ENCODE measurements around the gene ASB8. TPM values are rescaled to one million over a fixed set of nuclear protein-coding genes. Genes with fewer than 3 reads are reported as not detected.

ASB8 gene
- total RNA-seq, 3 donors from 2014 or later = 41.1 to 46.6 (median 41.3) TPM

- peaks cover 16% of the 10 kb centered on the region for H3K4me1 ChIP-seq (ENCODE audit: low read depth)
- intact Hi-C loops (cut with DNase I, micrococcal nuclease) = no loop called here
- no peaks in the 10 kb centered on the region for H3K36me3 ChIP-seq (ENCODE audit: low read depth)
- DNase-seq (no peak), ATAC-seq (no peak)
- H3K4me3 ChIP-seq = no peak overlapping the region
- no peak for TF ChIP-seq CTCF (IDR thresholded peaks at IDR 0.05)
- H3K9me3 ChIP-seq = no peaks in the 10 kb centered on the region
Measured at GRCh38 chr12:48123169-48123568, 34.1 kb downstream of the ASB8 start.

- DNase-seq (peak in 1 of 3 donors; percentile 47), ATAC-seq (peak; percentile 47)
- no peaks in the 10 kb centered on the region for H3K9me3 ChIP-seq
Measured at GRCh38 chr12:48122065-48122834, 35.1 kb downstream of the ASB8 start.

GRCh38 chr12:48121522-48121921 lies 35.8 kb downstream of the ASB8 start:
- Histone ChIP-seq H3K36me3 (ENCODE audit: low read depth) (no peaks in the 10 kb centered on the region), H3K4me1 (ENCODE audit: low read depth) (peaks cover 16% of the 10 kb centered on the region), H3K9me3 (no peaks in the 10 kb centered on the region), H3K4me3 (no peak overlapping the region)
- no peak for TF ChIP-seq CTCF (IDR thresholded peaks at IDR 0.05)
- DNase-seq = no peak
- no peak for ATAC-seq
- intact Hi-C loops (cut with DNase I, micrococcal nuclease) = no loop called here

More at GRCh38 chr12:48122065-48122834, 35.1 kb downstream of the ASB8 start:
- H3K36me3 ChIP-seq (ENCODE audit: low read depth) = no peaks in the 10 kb centered on the region
- intact Hi-C loops (cut with DNase I, micrococcal nuclease) = no loop called here
- no peak overlapping the region for H3K4me3 ChIP-seq
- no peak for TF ChIP-seq CTCF (IDR thresholded peaks at IDR 0.05)
- H3K4me1 ChIP-seq (ENCODE audit: low read depth) = peaks cover 16% of the 10 kb centered on the region

GRCh38 chr12:48119834-48120195 lies 37.5 kb downstream of the ASB8 start:
- no peak for ATAC-seq
- no peak for TF ChIP-seq CTCF (IDR thresholded peaks at IDR 0.05)
- intact Hi-C loops (cut with DNase I, micrococcal nuclease) = no loop called here

GRCh38 chr12:48119078-48119833 lies 38.1 kb downstream of the ASB8 start, which contains the start of gene PFKM:
TSS of gene PFKM (plus strand) at chr12:48119364. CDS start at chr12:48122775, 3,411 bp downstream.
- Histone ChIP-seq H3K9me3 (no peaks in the 10 kb centered on the region), H3K36me3 (ENCODE audit: low read depth) (no peaks in the 10 kb centered on the region), H3K4me3 (peak within 1 kb of the TSS; percentile 24), H3K4me1 (ENCODE audit: low read depth) (peaks cover 16% of the 10 kb centered on the region)
- intact Hi-C loops (cut with DNase I, micrococcal nuclease) = no loop called here
- DNase-seq = peak; percentile 76 to 87 (median 83)
- peak; percentile 100 for ATAC-seq
- no peak for TF ChIP-seq CTCF (IDR thresholded peaks at IDR 0.05)

More at GRCh38 chr12:48119834-48120195, 37.5 kb downstream of the ASB8 start:
- H3K9me3 ChIP-seq = no peaks in the 10 kb centered on the region
- no peak overlapping the region for H3K4me3 ChIP-seq
- no peak for DNase-seq
- H3K36me3 ChIP-seq (ENCODE audit: low read depth) = no peaks in the 10 kb centered on the region
- peaks cover 16% of the 10 kb centered on the region for H3K4me1 ChIP-seq (ENCODE audit: low read depth)

Measured in mucosa of descending colon (tissue), 3 donors.